Smooth muscle cell of the brain vasculature (primary cell): Measurements from ENCODE around the gene CIAO3.

Source experiments
- DNase-seq: peaks from one replicate; pipeline ENCODE4 v3.0.0-alpha.2; 2012; ENCODE audit warnings: low read depth, low spot score

CIAO3 gene

GRCh38 chr16:711548-712320, 29.1 kb downstream of the CIAO3 start:
- no peak for DNase-seq

GRCh38 chr16:711084-711483, 29.7 kb downstream of the CIAO3 start:
- DNase-seq: no peak

- no peak for DNase-seq
Observed at GRCh38 chr16:710500-711075, 30.2 kb downstream of the CIAO3 start.

GRCh38 chr16:709566-710499, 31.0 kb downstream of the CIAO3 start:
- no peak for DNase-seq

- no peak for DNase-seq
Observed at GRCh38 chr16:708959-709358, 31.8 kb downstream of the CIAO3 start.

GRCh38 chr16:708019-708418, 32.8 kb downstream of the CIAO3 start:
- DNase-seq: no peak

GRCh38 chr16:707062-707538, 33.7 kb downstream of the CIAO3 start:
- no peak for DNase-seq

GRCh38 chr16:706189-707061, 34.4 kb downstream of the CIAO3 start:
- no peak for DNase-seq

- no peak for DNase-seq
Observed at GRCh38 chr16:705431-706188, 35.2 kb downstream of the CIAO3 start, which contains the start of gene FBXL16. FBXL16 (minus strand) TSS chr16:705801; CDS start chr16:697405, 8,396 bp downstream.

GRCh38 chr16:704552-705380, 36.0 kb downstream of the CIAO3 start:
- DNase-seq: no peak

GRCh38 chr16:704047-704446, 36.8 kb downstream of the CIAO3 start:
- DNase-seq: no peak

- no peak for DNase-seq
Observed at GRCh38 chr16:703406-703805, 37.4 kb downstream of the CIAO3 start.

- DNase-seq: no peak
Observed at GRCh38 chr16:702341-702740, 38.5 kb downstream of the CIAO3 start.

GRCh38 chr16:700684-701584, 39.9 kb downstream of the CIAO3 start:
- DNase-seq: no peak

- no peak for DNase-seq
Observed at GRCh38 chr16:698911-699671, 41.7 kb downstream of the CIAO3 start.

- DNase-seq: no peak
Observed at GRCh38 chr16:695355-696089, 45.3 kb downstream of the CIAO3 start.

GRCh38 chr16:694863-695354, 45.9 kb downstream of the CIAO3 start:
- DNase-seq: no peak
